ENCODE results near the gene ARMH3. TPM values are rescaled to one million over a fixed set of nuclear protein-coding genes. Genes with fewer than 3 reads are reported as not detected.
A peak's percentile ranks its signal among the peaks of the same experiment; 100 is the strongest.

The ARMH3 gene
- total RNA-seq, 5 donors from 2014 or later (not counting 1 experiment from before 2014, with no cell fraction given): 26.4 to 30.0 (median 27.2) TPM

- Mint-ChIP-seq H3K9me3 (peaks cover 4 to 11% (median 8%) of the 10 kb centered on the region in 3 donors), H3K4me1 (peaks cover 10 to 12% (median 11%) of the 10 kb centered on the region in 3 donors), H3K27me3 (no peaks in the 10 kb centered on the region), H3K36me3 (peaks cover 40% of the 10 kb centered on the region), H3K27ac (peak overlapping the region; percentile 5 to 55), H3K4me3 (no peak overlapping the region)
- peak overlapping the region; percentile 15 for H3K27ac ChIP-seq (ENCODE audit: low read length)
- H3K36me3 ChIP-seq (ENCODE audit: control insufficient read depth in 2 of 2, extremely low read depth in 1 of 2, insufficient read depth in 1 of 2, low read length in 1 of 2): peaks cover 0 to 6% of the 10 kb centered on the region in 2 donors
- DNase-seq: no peak
- CTCF ChIA-PET: interaction anchor here (0.5 to 1.3 kb wide), 6 partner anchors 18 to 1309 kb away, joined by 3 to 4 read pairs (median 4); no protein-coding TSS in a partner anchor
- no peaks in the 10 kb centered on the region for H3K9me3 ChIP-seq
- H3K4me3 ChIP-seq (ENCODE audit: control insufficient read depth in 1 of 2, extremely low read depth in 1 of 2, low read length in 1 of 2): no peak overlapping the region
- ATAC-seq (replicated peaks in 1 of 4): no peak
- H3K4me1 ChIP-seq (ENCODE audit: control insufficient read depth in 1 of 2, extremely low read depth in 1 of 2, insufficient read depth in 2 of 2, low read length in 2 of 2): no peaks in the 10 kb centered on the region
- no peaks in the 10 kb centered on the region for H3K27me3 ChIP-seq (replicated peaks in 1 of 2; ENCODE audit: control insufficient read depth in 2 of 2, extremely low read depth in 1 of 2, insufficient read depth in 2 of 2, low read length in 1 of 2)
- WGBS (ENCODE audit: insufficient coverage): 40% methylated on average over 1 of the region's 3 CpGs
- POLR2A ChIA-PET: no interaction called here
Measured at GRCh38 chr10:101858723-101859500, 197.1 kb downstream of the ARMH3 start.

- WGBS (ENCODE audit: insufficient coverage): no CpG with 5 or more reads among the region's 1 CpG
- DNase-seq (no peak), ATAC-seq (replicated peaks in 1 of 4) (no peak)
- CTCF ChIA-PET: interaction anchor here (0.5 to 1.3 kb wide), 5 partner anchors 17 to 579 kb away, joined by 3 to 4 read pairs (median 3); no protein-coding TSS in a partner anchor
- Mint-ChIP-seq H3K4me3 (no peak overlapping the region), H3K36me3 (peaks cover 45% of the 10 kb centered on the region), H3K4me1 (peaks cover 10 to 12% (median 11%) of the 10 kb centered on the region in 3 donors), H3K9me3 (peaks cover 4 to 11% (median 8%) of the 10 kb centered on the region in 3 donors), H3K27ac (no peak overlapping the region), H3K27me3 (no peaks in the 10 kb centered on the region)
- Histone ChIP-seq H3K27me3 (replicated peaks in 1 of 2; ENCODE audit: control insufficient read depth in 2 of 2, extremely low read depth in 1 of 2, insufficient read depth in 2 of 2, low read length in 1 of 2) (no peaks in the 10 kb centered on the region), H3K27ac (ENCODE audit: low read length) (no peak overlapping the region), H3K9me3 (no peaks in the 10 kb centered on the region), H3K4me3 (ENCODE audit: control insufficient read depth in 1 of 2, extremely low read depth in 1 of 2, low read length in 1 of 2) (no peak overlapping the region), H3K4me1 (ENCODE audit: control insufficient read depth in 1 of 2, extremely low read depth in 1 of 2, insufficient read depth in 2 of 2, low read length in 2 of 2) (no peaks in the 10 kb centered on the region), H3K36me3 (ENCODE audit: control insufficient read depth in 2 of 2, extremely low read depth in 1 of 2, insufficient read depth in 1 of 2, low read length in 1 of 2) (peaks cover 0 to 6% of the 10 kb centered on the region in 2 donors)
- POLR2A ChIA-PET: no interaction called here
Measured at GRCh38 chr10:101857802-101858476, 198.0 kb downstream of the ARMH3 start.

DNA sequence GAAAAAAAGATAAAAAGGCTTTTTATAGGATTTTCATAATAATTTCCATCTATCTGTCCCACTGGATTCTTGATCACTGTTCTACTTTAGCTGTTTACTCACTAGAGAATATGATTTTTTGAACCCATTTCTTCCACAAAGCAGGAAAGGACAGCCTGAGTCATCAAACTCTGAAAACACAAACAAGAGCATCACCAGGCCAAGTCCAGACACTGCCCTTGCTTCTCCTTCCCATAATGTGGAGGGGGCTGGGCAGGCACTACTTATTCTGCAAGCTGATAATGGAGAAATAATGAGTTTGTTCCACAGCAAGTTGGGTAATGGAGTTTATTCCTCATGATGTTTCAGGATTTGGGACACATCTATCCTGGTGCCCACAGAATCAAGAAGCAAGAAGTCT is 199.3 kb downstream of the ARMH3 start:
- H3K36me3 Mint-ChIP-seq: peaks cover 38% of the 10 kb centered on the region
- ChIA-PET CTCF (interaction anchor here in 1 of 2 donors (0.6 kb wide), 1 partner anchor 789 kb away, joined by 3 read pairs; no protein-coding TSS in a partner anchor), POLR2A (interaction anchor here in 1 of 2 donors (0.6 kb wide), 1 partner anchor 28 kb away, joined by 5 read pairs; no protein-coding TSS in a partner anchor)
- DNase-seq (no peak), ATAC-seq (replicated peaks in 1 of 4) (no peak)
- H3K4me3 Mint-ChIP-seq: no peak overlapping the region
- Histone ChIP-seq H3K4me3 (ENCODE audit: control insufficient read depth in 1 of 2, extremely low read depth in 1 of 2, low read length in 1 of 2) (no peak overlapping the region), H3K4me1 (ENCODE audit: control insufficient read depth in 1 of 2, extremely low read depth in 1 of 2, insufficient read depth in 2 of 2, low read length in 2 of 2) (no peaks in the 10 kb centered on the region), H3K9me3 (no peaks in the 10 kb centered on the region), H3K27ac (ENCODE audit: low read length) (no peak overlapping the region), H3K36me3 (ENCODE audit: control insufficient read depth in 2 of 2, extremely low read depth in 1 of 2, insufficient read depth in 1 of 2, low read length in 1 of 2) (peaks cover 0 to 6% of the 10 kb centered on the region in 2 donors), H3K27me3 (replicated peaks in 1 of 2; ENCODE audit: control insufficient read depth in 2 of 2, extremely low read depth in 1 of 2, insufficient read depth in 2 of 2, low read length in 1 of 2) (no peaks in the 10 kb centered on the region)
- H3K9me3 Mint-ChIP-seq: peaks cover 4 to 11% (median 8%) of the 10 kb centered on the region in 3 donors
- H3K27ac Mint-ChIP-seq: no peak overlapping the region
- H3K27me3 Mint-ChIP-seq: no peaks in the 10 kb centered on the region
- peaks cover 10 to 12% (median 11%) of the 10 kb centered on the region in 3 donors for H3K4me1 Mint-ChIP-seq

GRCh38 chr10:101851411-101852116 is 204.4 kb downstream of the ARMH3 start:
- Mint-ChIP-seq H3K27me3 (no peaks in the 10 kb centered on the region), H3K27ac (no peak overlapping the region), H3K9me3 (no peaks in the 10 kb centered on the region), H3K4me1 (peaks cover 0 to 4% (median 0%) of the 10 kb centered on the region in 3 donors), H3K36me3 (peaks cover 40% of the 10 kb centered on the region), H3K4me3 (no peak overlapping the region)
- H3K36me3 ChIP-seq (ENCODE audit: control insufficient read depth in 2 of 2, extremely low read depth in 1 of 2, insufficient read depth in 1 of 2, low read length in 1 of 2): peaks cover 9 to 33% of the 10 kb centered on the region in 2 donors
- DNase-seq (no peak), ATAC-seq (replicated peaks in 1 of 4) (no peak)
- H3K9me3 ChIP-seq: no peaks in the 10 kb centered on the region
- POLR2A ChIA-PET: no interaction called here
- no peaks in the 10 kb centered on the region for H3K4me1 ChIP-seq (ENCODE audit: control insufficient read depth in 1 of 2, extremely low read depth in 1 of 2, insufficient read depth in 2 of 2, low read length in 2 of 2)
- WGBS (ENCODE audit: insufficient coverage): 92% methylated on average over 2 of the region's 4 CpGs
- no peak overlapping the region for H3K4me3 ChIP-seq (ENCODE audit: control insufficient read depth in 1 of 2, extremely low read depth in 1 of 2, low read length in 1 of 2)
- CTCF ChIA-PET: interaction anchor here in 1 of 2 donors (0.5 to 0.8 kb wide), 2 partner anchors 15 to 158 kb away, joined by 3 to 5 read pairs; no protein-coding TSS in a partner anchor
- no peak overlapping the region for H3K27ac ChIP-seq (ENCODE audit: low read length)
- peaks cover 0 to 7% of the 10 kb centered on the region in 2 experiments for H3K27me3 ChIP-seq (replicated peaks in 1 of 2; ENCODE audit: control insufficient read depth in 2 of 2, extremely low read depth in 1 of 2, insufficient read depth in 2 of 2, low read length in 1 of 2)

DNA sequence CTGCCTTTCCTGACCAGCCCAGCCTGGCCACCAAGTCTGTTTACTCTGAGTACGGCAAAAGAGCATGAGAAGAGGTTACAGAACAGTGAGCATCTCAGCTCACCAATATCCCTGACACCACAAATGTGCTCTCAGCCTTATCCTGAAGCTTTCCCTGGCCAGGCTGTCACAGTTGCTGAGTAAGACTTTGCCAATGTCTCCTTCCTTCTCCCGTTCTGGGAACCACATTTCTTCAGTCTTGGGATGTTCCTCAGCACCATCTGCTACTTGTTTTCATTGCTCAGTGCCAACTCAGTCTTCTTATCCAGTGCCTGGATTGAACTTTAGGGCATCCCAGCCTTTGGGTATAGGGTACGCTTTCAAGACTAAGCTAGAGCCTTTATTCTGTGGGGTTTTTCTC is 205.2 kb downstream of the ARMH3 start:
- ChIA-PET CTCF (interaction anchor here in 1 of 2 donors (0.8 kb wide), 1 partner anchor 159 kb away, joined by 3 read pairs; no protein-coding TSS in a partner anchor), POLR2A (no interaction called here)
- Histone ChIP-seq H3K27ac (ENCODE audit: low read length) (no peak overlapping the region), H3K4me3 (ENCODE audit: control insufficient read depth in 1 of 2, extremely low read depth in 1 of 2, low read length in 1 of 2) (no peak overlapping the region), H3K27me3 (replicated peaks in 1 of 2; ENCODE audit: control insufficient read depth in 2 of 2, extremely low read depth in 1 of 2, insufficient read depth in 2 of 2, low read length in 1 of 2) (peaks cover 0 to 7% of the 10 kb centered on the region in 2 experiments), H3K4me1 (ENCODE audit: control insufficient read depth in 1 of 2, extremely low read depth in 1 of 2, insufficient read depth in 2 of 2, low read length in 2 of 2) (no peaks in the 10 kb centered on the region), H3K36me3 (ENCODE audit: control insufficient read depth in 2 of 2, extremely low read depth in 1 of 2, insufficient read depth in 1 of 2, low read length in 1 of 2) (peaks cover 14 to 37% of the 10 kb centered on the region in 2 donors), H3K9me3 (no peaks in the 10 kb centered on the region)
- no peaks in the 10 kb centered on the region for H3K27me3 Mint-ChIP-seq
- 100% methylated on average over 2 of the region's 3 CpGs for WGBS (ENCODE audit: insufficient coverage)
- no peak overlapping the region for H3K4me3 Mint-ChIP-seq
- no peaks in the 10 kb centered on the region for H3K9me3 Mint-ChIP-seq
- H3K4me1 Mint-ChIP-seq: peaks cover 0 to 4% (median 0%) of the 10 kb centered on the region in 3 donors
- no peak for DNase-seq
- peaks cover 47% of the 10 kb centered on the region for H3K36me3 Mint-ChIP-seq
- no peak for ATAC-seq (replicated peaks in 1 of 4)
- H3K27ac Mint-ChIP-seq: no peak overlapping the region

DNA sequence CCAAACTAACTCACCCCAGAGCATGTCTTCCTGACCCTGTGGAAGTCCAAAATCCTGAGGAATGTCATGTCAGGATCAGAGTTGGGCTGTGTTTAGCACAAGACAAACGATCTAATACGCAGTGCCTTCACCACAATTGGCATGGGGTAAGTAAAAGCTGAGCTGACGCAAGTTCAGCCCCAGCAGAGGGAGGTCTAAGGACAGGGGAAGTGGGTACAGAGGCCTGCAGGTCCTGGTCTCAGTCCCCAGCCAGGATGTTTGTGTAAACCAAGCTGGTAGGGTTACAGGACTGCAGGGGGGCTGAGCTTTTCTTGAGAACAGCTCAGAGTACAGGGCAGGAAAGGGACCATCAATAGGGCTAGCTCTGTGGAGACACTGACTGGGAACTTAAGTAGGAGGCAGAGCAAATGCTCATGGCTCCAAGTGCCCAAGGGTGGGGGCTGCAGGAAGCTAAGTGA is 207.1 kb downstream of the ARMH3 start:
- Histone ChIP-seq H3K36me3 (ENCODE audit: control insufficient read depth in 2 of 2, extremely low read depth in 1 of 2, insufficient read depth in 1 of 2, low read length in 1 of 2) (peaks cover 16 to 40% of the 10 kb centered on the region in 2 donors), H3K27me3 (replicated peaks in 1 of 2; ENCODE audit: control insufficient read depth in 2 of 2, extremely low read depth in 1 of 2, insufficient read depth in 2 of 2, low read length in 1 of 2) (peaks cover 0 to 10% of the 10 kb centered on the region in 2 experiments), H3K9me3 (no peaks in the 10 kb centered on the region), H3K4me1 (ENCODE audit: control insufficient read depth in 1 of 2, extremely low read depth in 1 of 2, insufficient read depth in 2 of 2, low read length in 2 of 2) (peaks cover 2 to 4% of the 10 kb centered on the region in 2 experiments), H3K27ac (ENCODE audit: low read length) (no peak overlapping the region), H3K4me3 (ENCODE audit: control insufficient read depth in 1 of 2, extremely low read depth in 1 of 2, low read length in 1 of 2) (no peak overlapping the region)
- Mint-ChIP-seq H3K36me3 (peaks cover 47% of the 10 kb centered on the region), H3K4me1 (peaks cover 11 to 18% (median 13%) of the 10 kb centered on the region in 3 donors), H3K4me3 (no peak overlapping the region), H3K27ac (no peak overlapping the region), H3K9me3 (no peaks in the 10 kb centered on the region), H3K27me3 (no peaks in the 10 kb centered on the region)
- 81% methylated on average over 3 of the region's 3 CpGs for WGBS (ENCODE audit: insufficient coverage)
- ChIA-PET CTCF (interaction anchor here in 1 of 2 donors (0.6 to 1.3 kb wide), 3 partner anchors 9 to 161 kb away, joined by 3 to 4 read pairs (median 3); no protein-coding TSS in a partner anchor), POLR2A (no interaction called here)
- DNase-seq (no peak), ATAC-seq (replicated peaks in 1 of 4) (no peak)
